ENCODE measurements around the gene TFDP1. TPM values are rescaled to one million over a fixed set of nuclear protein-coding genes. Genes with fewer than 3 reads are reported as not detected.
A peak's percentile ranks its signal among the peaks of the same experiment; 100 is the strongest.
"Not testable (repeated sequence)": the region's sequence is repeated elsewhere in the genome, so short reads cannot be mapped to it uniquely, and the experiment has no call there.

Gene TFDP1
- total RNA-seq, 1 experiment from 2014 or later = 162 TPM

DNA sequence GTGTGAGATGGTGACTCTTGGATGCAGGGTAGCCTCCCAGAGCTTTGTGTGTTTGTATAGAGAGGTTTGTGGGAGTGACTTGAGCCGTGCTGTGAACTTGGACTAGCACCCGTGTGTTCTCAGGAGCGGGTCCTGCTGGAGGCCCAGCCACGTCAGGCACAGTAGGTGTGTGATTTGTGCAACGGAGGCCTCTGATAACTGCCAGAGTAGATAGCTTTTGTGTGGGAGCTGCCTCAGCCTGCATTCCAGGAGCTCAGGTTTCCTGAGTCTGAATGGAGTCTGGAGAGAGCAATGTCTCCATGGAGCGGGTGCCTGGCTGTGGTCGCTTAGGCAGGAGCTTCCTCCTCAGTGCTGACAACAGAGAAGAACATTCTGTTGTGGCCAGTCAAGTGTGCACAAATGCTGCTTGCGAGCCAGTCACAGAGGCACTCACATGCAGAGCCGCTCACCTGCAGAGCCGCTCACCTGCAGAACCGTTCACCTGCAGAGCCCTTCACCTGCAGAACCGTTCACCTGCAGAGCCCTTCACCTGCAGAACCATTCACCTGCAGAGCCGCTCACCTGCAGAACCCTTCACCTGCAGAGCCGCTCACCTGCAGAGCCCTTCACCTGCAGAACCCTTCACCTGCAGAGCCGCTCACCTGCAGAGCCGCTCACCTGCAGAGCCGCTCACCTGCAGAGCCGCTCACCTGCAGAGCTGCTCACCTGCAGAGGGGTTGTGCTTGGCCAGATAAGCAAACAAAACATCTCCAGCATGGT is 32.6 kb downstream of the TFDP1 start:
- no peak for DNase-seq (ENCODE audit: low spot score)

DNA sequence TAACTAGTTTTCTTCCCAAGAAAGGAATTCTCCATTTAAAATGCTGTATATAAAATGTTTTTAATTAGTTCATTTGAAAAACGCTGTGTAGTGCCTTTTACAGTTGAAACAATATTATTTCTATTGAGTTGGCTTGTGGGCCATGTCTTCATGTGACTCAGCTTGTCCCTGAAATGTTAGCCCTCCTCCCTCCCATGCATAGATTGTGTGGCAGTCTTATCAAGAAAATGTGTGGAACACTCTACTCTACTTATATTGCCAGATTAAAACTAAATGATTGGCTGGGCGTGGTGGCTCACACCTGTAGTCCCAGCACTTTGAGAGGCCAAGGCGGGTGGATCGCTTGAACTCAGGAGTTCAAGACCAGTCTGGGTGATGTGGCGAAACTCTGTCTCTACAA is 33.4 kb downstream of the TFDP1 start:
- DNase-seq (ENCODE audit: low spot score) = no peak

DNA sequence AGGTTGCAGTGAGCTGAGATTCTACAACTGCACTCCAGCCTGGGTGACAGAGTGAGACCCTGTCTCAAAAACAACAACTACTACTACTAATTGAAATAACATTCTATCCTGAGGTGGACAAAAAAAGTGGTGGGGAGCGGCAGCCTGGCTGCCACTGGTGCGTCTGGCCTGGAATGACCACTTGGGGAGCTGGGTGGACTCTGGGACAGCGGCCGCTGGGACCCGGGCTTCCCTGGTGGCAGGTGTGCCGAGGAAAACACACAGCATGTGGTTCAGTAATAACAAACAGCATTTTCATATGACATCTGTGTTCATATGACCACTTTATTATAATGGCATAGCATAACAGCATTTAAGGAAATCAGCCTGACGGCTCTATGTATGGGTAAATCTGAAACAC is 33.9 kb downstream of the TFDP1 start:
- no peak for DNase-seq (ENCODE audit: low spot score)

- DNase-seq (ENCODE audit: low spot score) = no peak
These were observed 35.7 kb downstream of the TFDP1 start for GRCh38 chr13:113620036-113620796.

GRCh38 chr13:113621046-113621445 is 36.5 kb downstream of the TFDP1 start:
- no peak for DNase-seq (ENCODE audit: low spot score)

DNA sequence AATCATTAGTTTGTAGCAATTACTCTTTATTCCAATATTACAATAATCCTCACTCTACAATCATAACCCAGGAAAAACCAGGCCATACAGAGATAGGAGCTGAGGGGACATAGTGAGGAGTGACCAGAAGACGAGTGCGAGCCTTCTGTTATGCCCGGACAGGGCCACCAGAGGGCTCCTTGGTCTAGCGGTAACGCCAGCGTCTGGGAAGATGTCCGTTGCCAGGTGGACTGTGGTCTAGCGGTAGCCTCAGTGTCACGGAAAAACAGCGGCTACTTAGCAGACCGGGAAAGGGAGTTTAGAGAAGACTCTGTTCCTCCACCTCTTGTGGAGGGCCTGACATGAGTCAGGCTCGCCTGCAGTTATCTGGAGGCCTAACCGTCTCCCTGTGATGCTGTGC is 36.9 kb downstream of the TFDP1 start:
- DNase-seq (ENCODE audit: low spot score) = peak; percentile 43

- not testable (repeated sequence) for DNase-seq (ENCODE audit: low spot score)
These were observed 37.5 kb downstream of the TFDP1 start for GRCh38 chr13:113621986-113622550.

- no peak for DNase-seq (ENCODE audit: low spot score)
These were observed 38.4 kb downstream of the TFDP1 start for GRCh38 chr13:113622791-113623490.

DNA sequence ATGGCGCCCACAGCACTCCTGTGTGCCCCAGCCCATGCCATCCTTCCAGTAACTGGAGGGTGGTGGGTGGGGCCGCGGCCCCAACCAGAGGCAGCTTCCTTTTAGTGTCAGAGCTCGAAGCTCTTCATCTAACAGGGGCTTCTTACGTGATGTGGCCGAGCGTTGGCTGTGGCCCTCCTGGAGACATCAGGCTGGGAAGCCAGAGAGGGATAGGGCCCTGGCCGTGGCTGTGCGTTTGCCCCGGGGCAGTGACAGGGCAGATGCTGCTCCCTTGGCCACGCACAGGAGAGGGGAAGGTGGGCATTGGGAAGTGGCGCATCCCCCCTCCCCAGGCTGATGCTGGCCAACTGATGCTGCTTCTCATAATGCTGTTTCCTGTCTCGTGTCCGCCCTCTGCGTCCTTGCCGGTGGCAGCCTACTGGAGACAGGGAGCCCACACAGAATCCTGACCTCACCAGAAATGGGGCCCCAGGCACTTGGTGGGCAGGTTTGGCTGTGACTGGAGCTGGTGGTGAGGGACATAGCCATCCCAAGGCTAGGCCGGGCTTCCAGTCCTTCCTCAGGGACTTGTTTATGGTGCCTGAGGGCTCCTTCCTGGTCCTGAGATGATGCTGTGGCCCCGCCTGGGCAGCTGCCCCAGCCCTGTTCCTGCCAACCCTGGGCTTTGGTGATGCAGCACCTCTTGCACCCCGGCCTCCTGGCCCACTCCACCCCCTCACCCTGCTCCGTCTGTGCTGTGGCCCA is 39.1 kb downstream of the TFDP1 start:
- no peak for DNase-seq (ENCODE audit: low spot score)

DNA sequence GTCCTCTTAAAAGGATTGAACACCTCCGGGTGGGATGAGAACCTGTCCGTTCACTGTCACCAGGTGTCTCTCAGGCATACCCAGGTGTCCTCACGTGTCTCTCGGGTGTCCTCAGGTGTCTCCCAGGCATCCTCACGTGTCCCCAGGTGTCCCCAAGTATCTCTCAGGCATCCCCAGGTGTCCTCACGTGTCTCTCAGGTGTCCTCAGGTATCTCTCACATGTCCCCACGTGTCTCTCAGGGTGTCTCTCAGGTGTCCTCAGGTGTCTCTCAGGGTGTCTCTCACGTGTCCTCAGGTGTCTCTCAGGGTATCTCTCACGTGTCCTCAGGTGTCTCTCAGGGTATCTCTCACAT is 39.7 kb downstream of the TFDP1 start:
- no peak for DNase-seq (ENCODE audit: low spot score)

DNA sequence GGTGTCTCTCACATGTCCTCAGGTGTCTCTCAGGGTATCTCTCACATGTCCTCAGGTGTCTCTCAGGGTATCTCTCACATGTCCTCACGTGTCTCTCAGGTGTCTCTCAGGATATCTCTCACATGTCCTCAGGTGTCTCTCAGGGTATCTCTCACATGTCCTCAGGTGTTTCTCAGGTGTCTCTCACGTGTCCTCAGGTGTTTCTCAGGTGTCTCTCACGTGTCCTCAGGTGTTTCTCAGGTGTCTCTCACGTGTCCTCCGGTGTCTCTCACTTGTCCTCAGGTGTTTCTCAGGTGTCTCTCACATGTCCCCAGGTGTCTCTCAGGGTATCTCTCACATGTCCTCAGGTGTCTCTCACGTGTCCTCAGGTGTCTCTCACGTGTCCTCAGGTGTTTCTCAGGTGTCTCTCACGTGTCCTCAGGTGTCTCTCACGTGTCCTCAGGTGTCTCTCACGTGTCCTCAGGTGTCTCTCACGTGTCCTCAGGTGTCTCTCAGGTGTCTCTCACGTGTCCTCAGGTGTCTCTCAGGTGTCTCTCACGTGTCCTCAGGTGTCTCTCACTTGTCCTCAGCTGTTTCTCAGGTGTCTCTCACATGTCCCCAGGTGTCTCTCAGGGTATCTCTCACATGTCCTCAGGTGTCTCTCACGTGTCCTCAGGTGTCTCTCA is 40.2 kb downstream of the TFDP1 start:
- not testable (repeated sequence) for DNase-seq (ENCODE audit: low spot score)

GRCh38 chr13:113625965-113626721 is 41.6 kb downstream of the TFDP1 start:
- DNase-seq (ENCODE audit: low spot score) = peak; percentile 54

DNA sequence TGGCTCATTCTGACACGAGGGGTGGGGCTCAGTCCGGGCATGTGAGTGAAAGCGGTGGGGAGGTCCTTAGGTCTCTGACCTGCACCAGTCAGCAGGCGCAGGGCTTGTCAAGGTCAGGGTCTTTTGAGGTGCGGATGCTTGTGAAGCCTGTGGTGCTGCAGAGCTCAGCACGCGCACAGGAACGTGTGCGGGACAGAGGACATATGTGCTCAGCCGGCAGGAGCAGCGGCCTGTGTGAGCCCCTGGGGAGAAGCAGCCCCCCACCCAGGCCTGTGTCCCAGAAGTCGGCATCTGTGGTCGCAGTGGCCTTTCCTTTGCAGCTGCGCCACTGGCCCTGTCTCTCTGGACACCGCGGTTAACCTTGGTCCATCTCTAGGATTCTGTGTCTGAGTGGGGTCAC is 42.6 kb downstream of the TFDP1 start:
- no peak for DNase-seq (ENCODE audit: low spot score)

- DNase-seq (ENCODE audit: low spot score) = no peak
These were observed 44.0 kb downstream of the TFDP1 start for GRCh38 chr13:113628291-113629270.

- DNase-seq (ENCODE audit: low spot score) = no peak
These were observed 45.3 kb downstream of the TFDP1 start for GRCh38 chr13:113629866-113630265.

DNA sequence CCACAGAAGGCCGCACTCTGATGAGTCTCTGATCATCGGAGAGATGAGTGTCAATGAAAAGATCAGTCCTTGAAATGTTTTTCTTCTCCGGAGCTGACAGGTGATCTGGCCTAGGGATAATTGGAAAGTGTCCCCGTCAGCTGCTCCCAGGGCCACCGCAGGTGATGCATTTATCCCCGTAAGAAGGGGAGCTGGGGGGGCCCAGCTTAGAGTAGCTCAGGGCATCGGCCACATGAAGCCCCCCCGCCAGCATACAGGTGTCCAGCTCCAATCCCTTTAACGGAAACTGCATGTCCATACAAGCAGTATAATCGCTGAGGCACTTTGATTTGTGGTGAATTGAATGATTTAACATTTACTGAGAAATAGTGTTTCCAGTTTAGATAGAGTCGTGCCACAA is 45.7 kb downstream of the TFDP1 start:
- no peak for DNase-seq (ENCODE audit: low spot score)

GRCh38 chr13:113630804-113631203 is 46.3 kb downstream of the TFDP1 start:
- no peak for DNase-seq (ENCODE audit: low spot score)

DNA sequence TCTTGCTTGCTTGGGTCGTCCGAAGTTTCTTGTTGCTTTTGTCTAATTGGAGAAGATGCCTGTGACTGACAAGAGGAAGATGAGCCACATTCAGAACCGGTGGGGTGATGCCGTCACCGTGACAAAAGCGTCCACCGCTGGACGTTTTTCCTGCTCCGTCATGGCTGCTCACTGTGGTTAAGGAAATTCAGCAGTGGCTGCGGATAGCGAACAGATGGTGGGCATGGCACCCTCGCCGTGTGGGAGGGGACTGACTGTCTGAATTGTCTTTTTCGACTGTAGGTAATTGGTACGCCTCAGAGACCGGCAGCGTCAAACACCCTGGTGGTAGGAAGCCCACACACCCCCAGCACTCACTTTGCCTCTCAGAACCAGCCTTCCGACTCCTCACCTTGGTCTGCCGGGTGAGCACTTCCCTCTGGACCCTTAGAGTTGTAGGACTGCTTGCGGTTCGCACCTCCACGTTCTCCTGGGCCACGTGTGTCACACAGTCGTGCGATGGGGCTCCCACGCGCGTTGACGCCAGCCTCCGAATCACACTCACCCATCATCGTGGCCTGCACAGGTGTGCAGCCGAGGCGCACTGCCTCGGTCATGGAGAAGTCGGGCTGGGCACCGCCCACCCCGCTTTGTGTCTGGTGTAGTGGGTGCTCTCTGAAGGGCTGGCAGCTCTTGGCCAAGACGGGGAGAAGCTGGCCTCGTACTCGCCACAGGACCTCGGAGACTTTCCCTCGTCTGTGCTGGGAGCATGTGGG is 47.0 kb downstream of the TFDP1 start:
- no peak for DNase-seq (ENCODE audit: low spot score)
